ENCODE measurements around the gene SIN3A.

GRCh38 chr15:75371486-75371885, 80.0 kb downstream of the SIN3A start:
- no peak for TF ChIP-seq POLR2A (IDR thresholded peaks at IDR 0.05; ENCODE audit: low read depth, low read length)
- TF ChIP-seq TAF1 (IDR thresholded peaks at IDR 0.05; ENCODE audit: borderline replicate concordance, low read depth, low read length): no peak
- no peak for TF ChIP-seq POLR2AphosphoS5 (IDR thresholded peaks at IDR 0.05; ENCODE audit: low read depth, low read length)
